SK-N-MC (cell line): Measurements from ENCODE around the gene SEL1L2.

Experiments used
- EZH2 ChIP-seq: fragments of 200-600 bp; sonication (generic); IDR thresholded peaks from one replicate; pipeline ENCODE4 v1.6.1; 2017; ENCODE audit warnings: antibody characterized with exemption
- FOXP2 ChIP-seq: optimal IDR thresholded peaks from 2 replicates; pipeline ENCODE3; 2011; ENCODE audit warnings: mild to moderate bottlenecking, moderate library complexity; ENCODE audit not compliant: insufficient read depth; ENCODE audit errors: extremely low read length, control extremely low read depth
- POLR2AphosphoS5 ChIP-seq: IDR thresholded peaks from 2 replicates; pipeline ENCODE4 v1.6.1; 2012; ENCODE audit warnings: mild to moderate bottlenecking, low read depth, low read length, borderline replicate concordance

- no peak for TF ChIP-seq FOXP2
- no peak for TF ChIP-seq POLR2AphosphoS5
- TF ChIP-seq EZH2: no peak
Observed at GRCh38 chr20:13995086-13995665, 4.8 kb upstream of the SEL1L2 start, which contains the start of gene MACROD2.
